Upper lobe of left lung (tissue), 4 donors: ENCODE measurements around the gene TMEM154.

Experiments
- POLR2A ChIP-seq, 4 donors: fragments of 450-650 bp; IDR thresholded peaks; one replicate each; pipeline ENCODE4 v1.5.1; 2016 to 2017; ENCODE audit warnings: antibody characterized with exemption in 4 of 4, mild to moderate bottlenecking in 2 of 4
- POLR2AphosphoS5 ChIP-seq, 2 donors: sonication (generic); formaldehyde crosslinking; IDR thresholded peaks; one replicate each; pipeline ENCODE4 v1.5.1; 2017; ENCODE audit warnings: antibody characterized with exemption in 2 of 2

DNA sequence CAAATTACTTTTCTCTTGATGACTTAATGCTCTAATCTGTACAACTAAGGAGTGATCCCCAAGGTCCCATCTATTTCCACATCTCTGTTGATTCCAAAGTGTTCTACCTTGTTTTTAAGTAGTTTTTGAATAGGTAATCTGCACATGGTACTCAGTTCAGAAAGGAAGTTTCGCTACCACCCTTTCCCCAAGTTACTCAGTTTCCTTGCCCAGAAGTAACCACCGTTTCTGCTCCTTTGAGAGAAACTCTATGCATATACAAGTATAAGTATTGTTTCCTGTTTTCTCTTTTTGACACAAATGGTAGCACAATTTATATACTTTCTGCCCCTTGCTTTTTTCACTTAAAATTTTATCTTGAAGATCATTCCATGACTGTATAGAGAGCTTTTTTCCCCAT, 18.1 kb downstream of the TMEM154 start:
- no peak for TF ChIP-seq POLR2AphosphoS5 (IDR thresholded peaks at IDR 0.05)
- no peak for TF ChIP-seq POLR2A (IDR thresholded peaks at IDR 0.05)
